Prostate gland (tissue), 2 donors: ENCODE results near the gene ELK4.

Source experiments
- POLR2A ChIP-seq: fragments of 450-650 bp; IDR thresholded peaks from one replicate; pipeline ENCODE4 v1.6.1; 2016; ENCODE audit warnings: antibody characterized with exemption, mild to moderate bottlenecking
- POLR2AphosphoS5 ChIP-seq: sonication (generic); formaldehyde crosslinking; IDR thresholded peaks from one replicate; pipeline ENCODE4 v1.6.1; 2017; ENCODE audit warnings: antibody characterized with exemption
- TF ChIP-seq, protein P1 (sequence below), 4 experiments: fragments of 200-600 bp in 2 of 4; fragments of 450-650 bp in 2 of 4; sonication (generic) in 2 of 4; IDR thresholded peaks; 1 replicate in 3 of 4; 2 replicates in 1 of 4; pipeline ENCODE4 v1.5.1; 2016 to 2019; ENCODE audit warnings: antibody characterized with exemption in 4 of 4, mild to moderate bottlenecking in 2 of 4, moderate library complexity in 2 of 4

DNA sequence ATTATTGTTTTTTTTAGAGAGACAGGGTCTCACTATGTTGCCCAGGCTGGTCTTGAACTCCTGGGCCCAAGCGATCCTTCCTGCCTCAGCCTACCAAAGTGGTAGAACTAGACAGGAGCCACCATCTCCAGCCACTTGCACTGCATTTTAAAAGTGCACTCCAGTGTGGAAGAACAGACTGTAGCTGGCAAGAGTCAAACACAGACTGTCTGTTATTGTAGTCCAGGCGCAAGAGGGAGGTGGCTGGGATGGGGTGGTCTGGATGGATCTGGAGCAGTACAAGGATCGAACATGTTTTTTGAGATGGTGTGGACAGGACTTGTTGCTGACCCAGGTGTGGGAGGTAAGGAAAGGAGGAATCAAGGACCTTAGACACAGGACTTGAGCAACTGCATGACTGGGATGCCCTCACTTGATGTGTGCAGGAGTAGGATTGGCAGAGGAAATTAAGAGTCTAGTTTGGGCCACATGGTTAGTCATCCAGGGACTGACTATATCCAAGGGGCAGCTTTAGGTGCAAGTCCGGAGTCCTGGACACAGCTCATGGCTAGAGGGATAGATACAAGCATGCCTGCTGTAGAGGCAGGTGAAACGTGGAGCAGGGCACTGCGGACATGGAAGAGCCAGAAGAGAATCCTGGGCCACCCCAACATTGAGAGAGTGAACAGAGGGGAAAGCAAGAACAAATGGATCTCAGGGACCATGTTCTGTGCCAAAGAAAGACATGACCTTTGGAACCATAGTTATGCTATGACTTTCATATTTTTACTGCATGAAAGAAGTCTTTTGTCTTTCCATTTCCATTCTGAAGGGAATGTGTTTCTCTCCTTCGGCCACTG is 42.0 kb downstream of the ELK4 start:
- TF ChIP-seq, protein P1, sequence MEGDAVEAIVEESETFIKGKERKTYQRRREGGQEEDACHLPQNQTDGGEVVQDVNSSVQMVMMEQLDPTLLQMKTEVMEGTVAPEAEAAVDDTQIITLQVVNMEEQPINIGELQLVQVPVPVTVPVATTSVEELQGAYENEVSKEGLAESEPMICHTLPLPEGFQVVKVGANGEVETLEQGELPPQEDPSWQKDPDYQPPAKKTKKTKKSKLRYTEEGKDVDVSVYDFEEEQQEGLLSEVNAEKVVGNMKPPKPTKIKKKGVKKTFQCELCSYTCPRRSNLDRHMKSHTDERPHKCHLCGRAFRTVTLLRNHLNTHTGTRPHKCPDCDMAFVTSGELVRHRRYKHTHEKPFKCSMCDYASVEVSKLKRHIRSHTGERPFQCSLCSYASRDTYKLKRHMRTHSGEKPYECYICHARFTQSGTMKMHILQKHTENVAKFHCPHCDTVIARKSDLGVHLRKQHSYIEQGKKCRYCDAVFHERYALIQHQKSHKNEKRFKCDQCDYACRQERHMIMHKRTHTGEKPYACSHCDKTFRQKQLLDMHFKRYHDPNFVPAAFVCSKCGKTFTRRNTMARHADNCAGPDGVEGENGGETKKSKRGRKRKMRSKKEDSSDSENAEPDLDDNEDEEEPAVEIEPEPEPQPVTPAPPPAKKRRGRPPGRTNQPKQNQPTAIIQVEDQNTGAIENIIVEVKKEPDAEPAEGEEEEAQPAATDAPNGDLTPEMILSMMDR (IDR thresholded peaks at IDR 0.05) = no peak
- TF ChIP-seq POLR2A (no peak), POLR2AphosphoS5 (no peak)
